Loucy (cell line): ENCODE measurements around the gene ACVR2B.

ENCODE experiments used
- CTCF ChIP-seq: fragments of 200-600 bp; sonication (generic); conservative IDR thresholded peaks from 2 replicates; pipeline ENCODE4 v1.5.1; 2014; ENCODE audit warnings: mild to moderate bottlenecking, antibody characterized with exemption, low read length
- EZH2phosphoT487 ChIP-seq: fragments of 200-600 bp; IDR thresholded peaks from 2 replicates; pipeline ENCODE4 v1.6.1; 2018; ENCODE audit warnings: antibody characterized with exemption, mild to moderate bottlenecking, moderate library complexity, borderline replicate concordance

GRCh38 chr3:38478901-38479300 lies 25.2 kb downstream of the ACVR2B start:
- no peak for TF ChIP-seq CTCF
- TF ChIP-seq EZH2phosphoT487, result no peak
